T-helper 1 cell treated with Interleukin-12 subunit alpha and Interleukin-12 subunit beta and Interleukin-4 antibody, amounts not matched to agents 30 ng/mL and 1 ng/mL, for 36 hours (primary cell): ENCODE measurements around the gene PTX3. TPM values are rescaled to one million over a fixed set of nuclear protein-coding genes. Genes with fewer than 3 reads are reported as not detected.

Experiments
- intact Hi-C: fragments of 100-400 bp; cut with micrococcal nuclease; formaldehyde crosslinking; loops from one replicate; pipeline ENCODE4 v1.15.1; 2024
- total RNA-seq: library from RNA; stranded (reverse); gene quantifications from 2 replicates; pipeline ENCODE4 v1.2.3, GENCODE V29; 2022

PTX3 gene
- total RNA-seq, 1 donor from 2014 or later, result not detected

DNA sequence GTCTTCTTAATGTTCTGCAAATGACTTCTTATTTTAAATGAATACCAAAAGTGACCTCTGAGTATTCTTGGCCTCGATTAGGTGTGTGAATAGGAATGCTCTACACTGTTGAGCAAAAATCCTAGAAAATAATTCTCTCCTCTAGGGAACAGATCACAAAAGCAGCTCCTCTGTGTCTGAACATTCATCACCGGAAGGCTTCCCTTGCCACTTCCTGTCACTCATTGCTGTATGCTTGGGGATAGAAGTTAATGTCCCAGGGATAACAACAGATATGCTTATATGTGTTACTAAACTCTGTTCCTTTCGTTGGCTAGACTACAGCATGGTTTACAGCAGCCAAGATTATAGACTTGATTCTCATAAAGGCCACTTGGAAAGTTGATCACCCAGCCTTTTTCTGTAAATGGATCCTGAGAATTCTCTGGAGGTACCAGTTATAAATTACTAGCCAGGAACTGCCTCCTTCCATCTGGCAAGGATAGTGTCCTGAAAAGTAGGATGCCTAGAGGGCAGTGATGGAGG lies 16.0 kb upstream of the PTX3 start:
- intact Hi-C loops, result no loop called here

DNA sequence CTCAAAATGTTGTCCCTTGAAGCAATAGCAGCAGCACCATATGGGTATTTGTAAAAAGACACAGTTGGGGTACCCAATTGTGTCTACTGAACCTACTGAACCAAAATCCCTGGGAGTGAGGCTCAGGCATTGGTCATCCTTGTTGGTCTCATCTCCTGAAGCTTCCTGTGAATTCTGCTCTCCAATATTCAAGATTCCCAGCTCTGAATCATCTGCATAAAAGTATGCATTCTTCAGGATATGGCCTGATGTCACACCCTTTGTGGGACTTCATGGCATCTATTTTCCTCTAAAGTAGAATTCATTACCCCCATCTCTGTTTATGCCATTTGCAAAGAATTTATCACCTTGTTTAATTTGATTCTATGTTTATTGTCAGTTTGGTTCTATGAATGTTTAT lies 13.3 kb upstream of the PTX3 start:
- intact Hi-C loops, result no loop called here

DNA sequence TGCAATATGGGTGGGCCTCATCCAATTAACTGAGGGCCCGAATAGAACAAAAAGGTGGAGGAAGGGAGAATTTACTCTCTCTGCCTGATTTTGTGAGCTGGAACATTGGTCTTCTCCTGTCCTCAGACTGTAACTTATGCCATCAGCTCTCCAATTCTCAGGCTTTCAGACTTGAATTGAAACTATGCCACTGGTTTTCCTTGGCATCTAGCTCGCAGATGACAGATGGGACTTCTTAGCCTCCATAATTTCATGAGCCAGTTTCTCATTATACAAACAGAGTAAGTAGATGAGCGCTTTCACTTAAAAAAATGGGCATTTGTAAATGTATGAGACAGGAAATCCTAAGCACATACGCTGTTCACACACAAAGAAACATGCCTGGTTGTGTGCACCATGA lies 8.7 kb upstream of the PTX3 start:
- intact Hi-C loops, result no loop called here

DNA sequence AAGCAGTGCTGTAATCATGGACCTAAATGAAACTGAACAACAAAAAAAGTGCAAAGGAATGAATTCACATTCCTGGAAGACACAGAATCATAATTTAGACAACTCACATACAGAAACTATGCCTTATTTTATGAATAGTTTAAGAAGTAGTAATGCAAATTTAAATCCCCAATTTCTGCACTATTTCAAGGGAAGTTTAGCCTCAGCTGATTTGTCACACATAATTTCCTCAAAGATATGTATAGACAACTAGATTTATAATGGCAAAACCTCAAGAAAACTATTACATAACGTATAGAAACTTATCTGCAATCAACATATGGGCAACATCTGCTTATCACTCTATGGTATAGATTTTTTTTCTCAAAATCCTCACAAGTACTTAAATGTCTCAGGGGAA lies 7.8 kb upstream of the PTX3 start:
- intact Hi-C loops, result no loop called here

DNA sequence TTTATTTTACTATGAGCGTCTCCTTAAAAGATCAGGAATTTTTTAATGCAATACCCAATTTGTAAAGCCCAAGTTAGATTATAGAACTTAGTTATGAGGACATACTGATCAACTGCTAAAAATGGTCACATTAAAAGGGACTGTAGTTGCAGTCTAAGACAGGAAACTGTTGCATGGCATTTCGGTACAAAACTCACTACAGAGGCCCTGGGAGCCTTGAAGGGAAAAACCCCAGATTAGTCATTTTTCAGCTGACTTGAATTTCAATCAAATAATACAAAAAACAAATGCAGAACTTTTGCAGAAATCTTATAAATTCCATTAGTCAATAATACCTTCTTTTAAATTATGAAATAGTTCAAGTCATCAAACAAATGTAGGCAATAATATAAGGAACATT lies 6.9 kb upstream of the PTX3 start:
- intact Hi-C loops, result no loop called here

DNA sequence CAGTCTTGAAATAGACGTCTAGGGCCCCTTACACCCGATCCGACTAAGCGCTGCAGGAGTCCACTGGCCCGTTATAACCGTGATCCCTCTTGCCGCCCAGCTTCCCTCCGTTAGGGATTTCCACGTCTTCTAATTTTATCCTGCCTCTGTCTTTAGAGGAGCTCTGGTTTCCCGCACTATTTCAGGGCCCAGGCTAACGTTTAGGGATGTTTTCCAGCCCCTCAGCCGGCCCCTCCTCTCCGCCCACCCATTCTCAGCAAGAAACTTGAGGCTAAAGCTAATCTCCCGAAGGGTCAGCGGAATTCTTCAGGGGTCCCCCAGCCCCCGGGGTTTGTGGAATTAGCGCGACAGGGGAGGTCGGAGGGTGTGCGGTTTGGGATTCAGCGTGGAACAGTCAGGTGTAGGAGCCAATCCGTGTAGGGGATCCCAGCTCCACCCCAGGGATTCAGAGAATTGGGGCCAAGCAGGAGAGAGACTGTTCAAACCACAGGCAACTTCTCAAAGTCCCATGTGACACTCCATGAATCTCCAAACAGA lies 1.6 kb downstream of the PTX3 start:
- intact Hi-C loops, result no loop called here

DNA sequence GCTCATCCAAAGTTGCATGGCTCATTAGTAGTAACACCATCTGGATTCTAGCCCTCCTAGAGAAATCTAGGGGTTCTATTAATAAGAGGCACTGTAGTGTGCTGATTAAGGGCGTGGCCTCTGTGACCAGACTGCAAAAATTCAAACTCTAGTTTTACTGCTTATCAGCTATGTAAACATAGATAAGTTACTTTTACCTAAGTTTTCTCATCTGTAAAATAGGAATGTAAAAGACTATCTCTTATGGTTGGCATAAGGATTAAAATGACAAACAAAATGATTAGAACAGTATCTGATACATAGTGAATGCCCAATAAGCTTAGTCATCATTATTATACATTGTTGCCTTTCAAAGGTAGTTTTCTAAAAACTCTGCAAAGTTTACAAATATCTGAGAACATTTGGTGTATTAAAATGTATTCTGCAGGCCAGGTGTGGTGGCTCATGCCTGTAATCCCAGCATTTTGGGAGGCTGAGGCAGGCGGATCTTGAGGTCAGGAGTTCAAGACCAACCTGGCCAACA lies 4.5 kb downstream of the PTX3 start:
- intact Hi-C loops, result no loop called here

DNA sequence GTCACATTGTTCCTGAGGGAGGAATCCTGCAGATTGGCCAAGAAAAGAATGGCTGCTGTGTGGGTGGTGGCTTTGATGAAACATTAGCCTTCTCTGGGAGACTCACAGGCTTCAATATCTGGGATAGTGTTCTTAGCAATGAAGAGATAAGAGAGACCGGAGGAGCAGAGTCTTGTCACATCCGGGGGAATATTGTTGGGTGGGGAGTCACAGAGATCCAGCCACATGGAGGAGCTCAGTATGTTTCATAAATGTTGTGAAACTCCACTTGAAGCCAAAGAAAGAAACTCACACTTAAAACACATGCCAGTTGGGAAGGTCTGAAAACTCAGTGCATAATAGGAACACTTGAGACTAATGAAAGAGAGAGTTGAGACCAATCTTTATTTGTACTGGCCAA lies 6.1 kb downstream of the PTX3 start:
- intact Hi-C loops, result no loop called here

DNA sequence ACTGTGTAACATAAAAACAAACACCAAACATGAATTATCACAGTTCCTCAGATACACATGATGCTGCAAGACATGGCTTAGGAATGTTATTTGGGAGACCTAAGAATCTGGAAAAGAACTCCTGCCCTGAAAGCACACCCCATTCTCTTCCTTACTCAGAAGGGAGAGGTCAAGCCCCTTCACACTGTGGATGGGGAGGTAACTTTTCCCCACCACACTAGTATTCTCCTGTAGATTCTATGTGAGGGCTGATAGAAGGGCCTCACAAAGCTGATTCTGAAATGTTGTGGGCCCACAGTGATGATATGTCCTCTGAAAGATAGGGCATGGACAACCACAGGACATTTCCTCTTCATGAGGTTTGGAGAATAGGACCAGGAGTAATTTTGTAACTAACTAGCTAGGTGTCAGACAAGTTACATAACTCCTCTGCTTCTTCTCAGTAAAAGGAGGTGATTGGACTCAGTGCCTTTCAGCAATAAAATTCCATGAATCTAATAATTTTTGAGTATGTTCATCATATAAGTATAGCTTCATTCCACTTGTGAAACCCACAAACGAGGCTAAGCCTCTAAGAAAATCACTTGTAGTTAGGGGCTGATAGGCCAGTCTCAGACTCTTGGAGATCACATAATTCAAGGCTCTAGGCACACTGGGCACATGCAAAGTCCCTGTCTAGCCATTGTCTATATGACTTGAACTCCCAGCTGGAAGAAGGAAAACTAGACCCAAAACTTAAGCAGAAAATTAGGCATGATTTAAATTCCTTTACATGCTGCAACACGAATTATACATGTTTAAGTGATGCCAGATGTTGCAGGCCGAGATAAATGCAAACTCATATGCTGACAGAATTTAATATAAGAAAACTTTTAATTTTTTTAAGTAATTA lies 7.5 kb downstream of the PTX3 start:
- intact Hi-C loops, result no loop called here

DNA sequence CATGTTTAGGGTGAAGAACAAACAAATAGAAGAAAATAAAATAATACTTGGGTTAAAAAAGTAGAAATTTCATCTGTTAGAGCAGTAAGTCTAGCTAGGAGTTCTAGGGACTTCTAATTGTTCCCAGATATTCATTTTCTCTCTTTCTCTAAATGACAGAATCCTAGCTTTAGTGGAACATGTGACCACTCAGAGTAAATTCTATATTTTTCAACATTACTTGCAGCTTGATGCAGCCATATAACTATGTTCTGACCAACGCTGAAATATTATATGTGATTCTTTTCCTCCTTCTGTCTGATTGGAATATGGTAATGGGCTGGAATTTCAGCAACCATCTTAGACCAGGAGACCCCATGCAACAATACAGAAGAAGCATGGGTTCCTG lies 8.1 kb downstream of the PTX3 start:
- intact Hi-C loops, result no loop called here

DNA sequence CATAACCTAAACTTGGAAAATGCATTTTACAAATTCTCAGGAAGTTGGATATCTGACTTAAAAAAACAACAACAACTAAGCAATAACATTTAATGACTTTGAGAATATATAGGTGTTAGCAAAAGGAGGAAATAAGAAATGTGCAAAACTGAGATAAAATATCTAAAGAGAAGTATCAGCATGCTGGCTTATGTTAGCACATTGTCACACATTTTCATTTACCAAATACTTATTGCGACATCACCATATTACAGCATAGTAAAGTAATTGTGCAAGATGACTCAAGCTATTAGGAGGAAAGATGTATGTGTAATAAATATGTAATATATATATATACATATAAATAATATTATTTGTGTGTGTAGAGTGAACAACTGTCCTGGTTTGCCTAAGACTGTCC lies 9.2 kb downstream of the PTX3 start:
- intact Hi-C loops, result no loop called here

DNA sequence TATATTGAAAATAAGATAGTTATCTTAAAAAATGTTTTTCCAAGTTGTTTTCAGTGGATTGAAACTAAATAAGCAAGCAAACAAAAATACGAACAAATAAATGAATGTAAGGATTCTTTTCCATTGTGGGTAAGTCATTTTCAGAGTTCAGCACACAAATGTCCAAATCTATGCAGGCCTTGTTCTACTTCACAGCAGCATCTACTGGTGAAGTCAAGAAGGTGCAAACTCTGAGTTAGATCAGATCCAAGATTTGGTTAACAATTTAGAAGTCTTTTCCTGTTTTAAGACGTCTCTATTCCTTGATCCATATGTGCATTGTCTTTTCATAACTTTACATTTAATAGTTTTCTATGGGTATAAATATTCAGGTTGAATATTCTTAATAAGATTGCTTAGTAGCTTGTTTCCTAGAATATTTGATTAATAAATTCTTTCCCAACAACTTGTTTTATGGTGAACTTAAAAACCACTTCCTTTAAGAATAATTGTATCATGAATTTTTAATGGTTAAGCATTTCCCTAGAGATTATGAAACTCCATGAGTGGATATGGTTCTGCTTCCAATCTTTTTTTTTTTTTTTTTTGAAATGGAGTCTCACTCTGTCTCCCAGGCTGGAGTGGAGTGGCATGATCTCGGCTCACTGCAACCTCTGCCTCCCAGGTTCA lies 10.5 kb downstream of the PTX3 start:
- intact Hi-C loops, result no loop called here

DNA sequence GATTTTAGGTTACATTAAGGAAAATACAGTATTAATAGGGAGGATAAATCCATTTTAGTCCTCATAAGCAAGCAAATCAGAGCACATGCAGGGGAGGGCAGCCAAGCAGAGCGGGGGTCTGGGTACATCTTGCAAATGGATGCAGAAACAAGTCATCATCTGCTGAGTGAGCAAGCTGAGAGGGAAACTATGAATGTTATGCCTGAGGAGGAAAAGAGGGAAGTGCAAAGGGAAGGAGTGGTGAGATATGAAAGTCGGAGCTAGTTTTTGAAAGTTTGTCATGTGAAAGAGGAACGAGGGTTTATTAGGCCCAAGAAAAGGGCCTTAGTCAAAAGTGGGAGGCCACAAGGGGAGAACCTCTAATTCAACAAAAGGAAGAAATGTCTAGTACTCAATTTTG lies 15.4 kb downstream of the PTX3 start:
- intact Hi-C loops, result no loop called here

DNA sequence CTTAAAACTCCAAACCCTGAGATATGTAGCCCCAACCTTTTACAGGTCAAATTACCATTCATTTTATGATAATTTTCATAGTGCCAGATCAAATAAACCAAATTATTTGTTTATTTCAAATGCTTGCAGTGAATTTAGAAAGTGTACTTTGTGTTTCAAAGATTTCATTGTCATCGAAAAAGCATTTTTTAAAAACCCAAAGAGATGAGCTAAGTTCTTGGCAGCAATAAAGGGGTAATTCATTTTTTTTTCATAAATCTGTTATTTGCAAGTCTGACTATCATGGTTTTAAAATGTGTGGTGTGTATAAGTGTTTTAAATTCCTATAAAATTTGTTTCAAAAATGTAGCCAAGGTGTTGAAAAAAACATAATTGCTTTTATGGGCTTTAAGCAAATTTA lies 17.2 kb downstream of the PTX3 start:
- intact Hi-C loops, result no loop called here

DNA sequence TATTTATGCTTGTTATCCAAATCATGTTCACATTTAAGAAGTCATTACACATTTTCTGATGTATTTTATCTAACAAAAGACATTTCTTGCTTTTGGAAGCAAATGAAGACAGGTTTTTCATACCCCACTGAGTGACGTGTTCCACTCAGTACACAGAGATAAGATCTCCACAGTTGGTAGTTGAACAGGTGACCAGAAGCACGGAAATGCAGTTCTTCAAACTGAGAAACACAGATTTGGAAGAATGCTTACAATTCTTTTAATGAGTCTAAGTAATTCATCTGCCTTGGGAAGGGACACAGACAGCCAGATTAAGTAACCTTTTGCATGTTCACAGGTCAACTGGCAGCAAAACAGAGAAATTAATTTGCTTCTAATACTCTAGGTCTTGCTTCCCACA lies 23.1 kb downstream of the PTX3 start:
- intact Hi-C loops, result no loop called here

DNA sequence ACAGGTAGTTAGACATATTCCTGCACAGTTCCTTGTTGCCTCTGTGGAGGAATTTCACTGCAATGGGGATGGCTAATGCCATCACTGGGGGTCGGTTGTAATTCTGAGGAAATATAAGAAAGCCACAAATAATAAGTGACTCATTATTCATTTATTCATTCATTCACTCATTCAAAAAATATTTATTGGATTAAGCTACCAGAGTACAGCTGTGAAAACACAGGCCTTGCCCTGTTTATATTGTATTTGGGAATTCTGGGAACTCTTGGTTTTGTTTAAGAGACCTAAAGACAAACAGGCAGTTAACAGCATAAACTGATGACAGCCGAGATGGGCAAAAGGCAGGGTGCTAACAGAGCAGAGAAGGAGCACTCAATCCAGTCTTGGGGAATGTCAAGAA lies 23.6 kb downstream of the PTX3 start:
- intact Hi-C loops, result no loop called here

DNA sequence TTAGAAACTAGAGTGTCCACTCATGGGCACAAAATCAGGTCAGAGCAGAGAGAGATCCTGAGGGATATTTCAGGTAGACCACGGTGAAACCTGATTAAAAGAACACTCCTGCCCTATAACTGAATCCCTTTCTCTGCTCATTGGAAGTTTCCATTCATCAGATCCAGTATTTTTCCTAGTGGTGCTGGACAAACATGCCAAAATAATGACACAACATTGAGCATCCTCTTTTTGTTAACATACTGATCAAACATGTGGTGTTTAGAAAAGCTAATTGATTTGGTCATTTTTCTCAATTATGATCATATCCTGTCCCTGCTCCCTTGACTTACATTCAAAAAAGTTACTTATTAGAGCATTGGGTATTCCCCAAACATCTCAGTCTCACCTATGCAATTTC lies 27.2 kb downstream of the PTX3 start:
- intact Hi-C loops, result no loop called here

DNA sequence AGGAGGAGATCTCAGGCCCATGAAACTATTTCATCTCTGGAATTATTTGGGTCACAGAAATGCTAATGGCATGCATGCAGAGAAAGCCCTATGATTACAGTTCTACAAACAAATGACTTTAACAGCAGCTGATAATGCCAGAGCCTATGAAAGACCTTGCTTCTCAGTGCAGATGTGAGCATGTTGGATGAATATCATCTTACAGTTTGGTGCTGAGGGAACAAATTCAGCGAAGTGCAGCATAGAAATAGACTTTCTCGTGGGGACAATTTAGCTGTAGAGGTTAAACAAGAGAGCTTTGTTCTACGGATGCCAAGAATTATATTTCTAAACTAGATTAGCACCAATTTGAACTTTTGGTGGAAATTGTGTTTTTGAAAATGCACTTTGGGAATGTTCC lies 27.7 kb downstream of the PTX3 start:
- intact Hi-C loops, result no loop called here

DNA sequence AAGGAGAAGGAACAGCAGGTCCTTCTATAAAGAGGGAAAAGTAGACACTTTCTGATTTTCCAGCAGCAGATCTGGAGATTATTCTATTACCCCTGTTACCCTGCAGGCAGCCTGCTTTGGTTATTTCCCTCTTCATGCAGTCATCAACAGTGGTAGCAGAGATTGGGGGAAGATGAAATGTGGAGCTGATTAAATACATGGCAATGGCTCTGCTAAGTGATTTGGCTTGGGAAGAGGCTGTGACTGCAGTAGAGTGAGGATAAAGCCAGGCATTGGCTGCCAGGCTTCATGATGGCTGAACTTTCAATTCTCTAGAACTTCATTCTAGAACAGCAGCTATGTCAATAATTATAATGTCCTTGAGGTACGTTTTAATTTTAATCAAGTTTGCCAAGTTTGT lies 29.1 kb downstream of the PTX3 start:
- intact Hi-C loops, result no loop called here

DNA sequence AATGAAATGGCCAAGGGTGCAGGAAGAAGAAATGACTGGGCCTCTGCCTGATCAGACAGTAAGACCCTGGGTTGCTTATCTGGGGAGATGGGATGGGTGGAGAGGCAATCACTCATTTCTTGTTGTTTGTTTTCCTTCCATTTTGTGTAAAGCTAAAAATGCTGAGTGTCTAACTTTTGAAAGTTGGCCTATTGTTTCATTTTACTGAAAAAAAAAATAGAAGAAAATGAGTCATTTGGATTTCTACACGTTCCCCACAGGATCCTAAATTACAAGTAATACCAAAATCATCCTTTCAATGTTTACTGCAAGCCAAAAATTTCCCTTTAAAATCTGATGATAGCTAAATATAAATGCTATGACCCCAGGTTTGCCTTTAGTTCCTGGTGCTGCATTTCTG lies 30.6 kb downstream of the PTX3 start:
- intact Hi-C loops, result no loop called here

DNA sequence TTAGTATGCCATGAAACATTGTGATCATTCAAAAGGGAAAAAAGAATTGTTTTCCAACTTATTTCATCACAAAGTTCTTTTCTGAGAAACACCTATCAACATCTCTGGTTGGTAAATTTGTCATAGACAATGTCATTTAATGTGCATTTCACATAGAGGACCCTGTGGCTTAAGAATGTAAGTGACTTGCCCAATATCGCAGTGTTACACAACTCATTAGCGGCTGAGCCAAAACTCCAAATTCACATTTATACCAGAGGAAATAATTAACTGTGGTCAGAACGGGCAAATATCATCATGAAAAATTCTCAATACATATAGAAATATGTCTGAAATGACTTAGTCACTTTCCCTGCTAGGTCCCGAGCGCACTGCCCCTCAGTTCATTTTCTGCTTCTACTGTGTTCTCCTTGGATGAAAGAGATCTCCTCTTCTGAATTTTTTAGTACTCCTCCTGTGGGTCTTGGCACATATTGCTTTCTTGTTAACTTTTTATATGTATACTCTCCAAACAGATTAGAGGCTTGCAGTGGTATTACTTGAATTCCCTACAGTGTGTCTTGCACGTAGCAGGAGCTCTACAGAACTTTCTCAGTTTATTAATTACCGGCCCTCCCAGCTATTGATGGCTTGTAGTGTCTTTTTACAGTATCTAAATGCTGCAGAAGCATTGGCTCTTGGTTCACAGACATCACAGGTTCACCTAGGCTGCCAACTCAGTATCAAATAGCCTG lies 33.1 kb downstream of the PTX3 start:
- intact Hi-C loops, result no loop called here

DNA sequence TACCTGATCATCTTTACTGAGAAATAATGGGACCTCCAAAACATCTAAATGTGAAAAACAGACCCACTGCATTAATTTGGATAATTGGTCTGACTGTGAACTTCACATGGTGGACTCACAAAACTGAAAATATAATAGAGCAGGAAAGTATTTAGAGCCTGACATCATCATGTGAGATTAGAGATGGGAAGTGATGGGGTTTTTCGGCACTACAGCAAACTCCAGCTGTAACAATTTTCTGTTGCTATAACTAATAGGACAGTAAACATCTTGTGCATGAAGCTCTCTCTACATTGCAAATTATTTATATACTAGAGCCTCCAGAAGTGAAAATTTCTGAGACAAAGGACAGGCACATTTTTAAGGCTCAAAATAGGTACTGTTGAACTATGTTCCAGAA lies 34.4 kb downstream of the PTX3 start:
- intact Hi-C loops, result no loop called here
